ENCODE measurements around the gene VPS13D. TPM values are rescaled to one million over a fixed set of nuclear protein-coding genes. Genes with fewer than 3 reads are reported as not detected.

VPS13D gene
- total RNA-seq, 1 experiment from 2014 or later: 31.6 TPM

DNA sequence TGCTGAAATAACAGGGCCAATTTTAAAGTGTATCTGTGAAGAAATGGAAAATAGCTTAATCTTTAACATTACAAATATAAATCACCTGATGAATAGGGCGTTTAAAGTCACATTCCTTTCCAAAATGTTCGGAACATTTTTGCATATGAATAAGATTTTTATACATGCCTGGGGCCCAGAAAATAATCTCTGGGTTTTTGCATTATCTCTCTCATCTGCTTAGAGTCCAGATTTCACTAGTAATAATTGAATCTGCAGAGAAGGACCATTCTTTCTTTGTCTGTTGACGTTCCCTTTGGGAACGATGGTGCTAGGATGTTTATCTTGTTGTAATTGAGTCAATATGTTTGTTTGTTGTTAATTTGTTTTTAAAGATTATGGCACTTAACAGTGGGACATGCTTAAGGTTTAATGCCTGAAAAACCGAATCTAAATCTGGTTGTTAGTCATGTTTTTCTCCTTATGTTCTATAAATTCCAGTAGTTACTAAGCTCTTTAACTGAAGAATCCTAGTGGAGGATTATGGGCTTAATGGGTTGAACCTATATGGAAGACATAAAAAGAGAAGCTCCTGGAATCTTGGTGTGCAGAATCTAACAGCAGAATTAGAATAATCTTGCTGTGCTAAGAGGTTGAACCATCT lies 140.6 kb downstream of the VPS13D start:
- Histone ChIP-seq H3K79me2 (ENCODE audit: insufficient read depth, low read length) (no peaks in the 10 kb centered on the region), H3K36me3 (ENCODE audit: control insufficient read depth in 1 of 2, insufficient read depth in 2 of 2, low read length in 2 of 2) (peaks cover 6% of the 10 kb centered on the region in 2 experiments; a peak in 2 of 4 replicates), H3K9me2 (ENCODE audit: insufficient read depth) (no peaks in the 10 kb centered on the region), H3K27ac (ENCODE audit: low read depth, low read length) (no peak overlapping the region), H3K9ac (ENCODE audit: low read length) (no peak overlapping the region), H2AFZ (ENCODE audit: low read depth, low read length, poor library complexity, severe bottlenecking) (no peak overlapping the region), H4K20me1 (ENCODE audit: insufficient read depth) (no peaks in the 10 kb centered on the region), H3K27me3 (ENCODE audit: insufficient read depth, low read length) (no peaks in the 10 kb centered on the region), H3K4me1 (ENCODE audit: control insufficient read depth in 1 of 2, insufficient read depth in 2 of 2, low read length in 2 of 2) (no peaks in the 10 kb centered on the region), H3K4me2 (ENCODE audit: low read length) (no peak overlapping the region), H3K4me3 (replicated peaks in 1 of 2; ENCODE audit: low read depth in 1 of 2, low read length in 2 of 2) (no peak overlapping the region), H3K9me3 (ENCODE audit: control insufficient read depth in 1 of 2, insufficient read depth in 1 of 2, low read depth in 1 of 2, low read length in 2 of 2) (no peaks in the 10 kb centered on the region)
- intact Hi-C loops (cut with micrococcal nuclease): no loop called here
- BruUV-seq (replicated peaks): no TSS peak
- TF ChIP-seq SRF (IDR thresholded peaks at IDR 0.05; ENCODE audit: low read depth) (no peak), FOSL1 (IDR thresholded peaks at IDR 0.05; ENCODE audit: low read depth) (no peak), SIN3A (IDR thresholded peaks at IDR 0.05; ENCODE audit: low read depth) (no peak), EZH2phosphoT487 (IDR thresholded peaks at IDR 0.05; ENCODE audit: borderline replicate concordance) (no peak), ELF1 (IDR thresholded peaks at IDR 0.05; ENCODE audit: borderline replicate concordance, low read depth) (no peak), ZNF274 (IDR thresholded peaks at IDR 0.05; ENCODE audit: low read depth, low read length) (no peak), SP1 (IDR thresholded peaks at IDR 0.05; ENCODE audit: low read depth) (no peak), POLR2AphosphoS5 (IDR thresholded peaks at IDR 0.05; ENCODE audit: low read depth, low read length) (no peak), TCF7L2 (IDR thresholded peaks at IDR 0.05; ENCODE audit: borderline replicate concordance, extremely low read depth, insufficient read depth, insufficient read length) (no peak), EGR1 (IDR thresholded peaks at IDR 0.05; ENCODE audit: low read depth) (no peak), YY1 (IDR thresholded peaks at IDR 0.05; ENCODE audit: extremely low read depth, insufficient replicate concordance, low read depth, low read length) (no peak), CEBPB (IDR thresholded peaks at IDR 0.05; ENCODE audit: low read depth) (no peak)
- DNase-seq (ENCODE audit: low read depth, low spot score) (no peak), ATAC-seq (no peak)
- RAD21 ChIA-PET (ENCODE audit: low non-redundant PET in 1 of 2, low total read pairs in 2 of 2, uncharacterized antibody in 2 of 2, unreplicated experiment in 2 of 2): no interaction called here
- CTCF ChIA-PET: no interaction called here
- POLR2A ChIA-PET: no interaction called here

- BruUV-seq (replicated peaks): no TSS peak
- Histone ChIP-seq H3K9me3 (ENCODE audit: control insufficient read depth in 1 of 2, insufficient read depth in 1 of 2, low read depth in 1 of 2, low read length in 2 of 2) (no peaks in the 10 kb centered on the region), H3K9me2 (ENCODE audit: insufficient read depth) (no peaks in the 10 kb centered on the region), H3K4me1 (ENCODE audit: control insufficient read depth in 1 of 2, insufficient read depth in 2 of 2, low read length in 2 of 2) (no peaks in the 10 kb centered on the region), H4K20me1 (ENCODE audit: insufficient read depth) (no peaks in the 10 kb centered on the region), H3K79me2 (ENCODE audit: insufficient read depth, low read length) (no peaks in the 10 kb centered on the region), H3K27ac (ENCODE audit: low read depth, low read length) (no peak overlapping the region), H3K9ac (ENCODE audit: low read length) (no peak overlapping the region), H3K36me3 (ENCODE audit: control insufficient read depth in 1 of 2, insufficient read depth in 2 of 2, low read length in 2 of 2) (peaks cover 6% of the 10 kb centered on the region in 2 experiments; a peak in 2 of 4 replicates), H3K27me3 (ENCODE audit: insufficient read depth, low read length) (no peaks in the 10 kb centered on the region), H2AFZ (ENCODE audit: low read depth, low read length, poor library complexity, severe bottlenecking) (no peak overlapping the region), H3K4me2 (ENCODE audit: low read length) (no peak overlapping the region), H3K4me3 (replicated peaks in 1 of 2; ENCODE audit: low read depth in 1 of 2, low read length in 2 of 2) (no peak overlapping the region)
- TF ChIP-seq FOSL1 (IDR thresholded peaks at IDR 0.05; ENCODE audit: low read depth) (no peak), SIN3A (IDR thresholded peaks at IDR 0.05; ENCODE audit: low read depth) (no peak), ZFX (IDR thresholded peaks at IDR 0.05) (no peak), JUND (IDR thresholded peaks at IDR 0.05) (no peak), EZH2 (IDR thresholded peaks at IDR 0.05) (no peak), EZH2phosphoT487 (IDR thresholded peaks at IDR 0.05; ENCODE audit: borderline replicate concordance) (no peak), CBX3 (IDR thresholded peaks at IDR 0.05; ENCODE audit: low read depth) (no peak), ZBTB33 (IDR thresholded peaks at IDR 0.05; ENCODE audit: extremely low read depth, insufficient replicate concordance, low read length) (no peak), CEBPB (IDR thresholded peaks at IDR 0.05; ENCODE audit: low read depth) (no peak), POLR2A (IDR thresholded peaks at IDR 0.05; ENCODE audit: borderline replicate concordance, extremely low read depth, insufficient read depth, insufficient read length) (no peak), ELF1 (IDR thresholded peaks at IDR 0.05; ENCODE audit: borderline replicate concordance, low read depth) (no peak), ZNF274 (IDR thresholded peaks at IDR 0.05; ENCODE audit: low read depth, low read length) (no peak)
- DNase-seq (ENCODE audit: low read depth, low spot score) (no peak), ATAC-seq (no peak)
- CTCF ChIA-PET: no interaction called here
- RAD21 ChIA-PET (ENCODE audit: low non-redundant PET in 1 of 2, low total read pairs in 2 of 2, uncharacterized antibody in 2 of 2, unreplicated experiment in 2 of 2): no interaction called here
- intact Hi-C loops (cut with micrococcal nuclease): no loop called here
- POLR2A ChIA-PET: no interaction called here
Observed at GRCh38 chr1:12371053-12371452, 141.2 kb downstream of the VPS13D start.

Data from HCT116 (cell line).